Mammary epithelial cell (primary cell): ENCODE measurements around the gene PPP1R15B.

Source experiments
- EZH2 ChIP-seq: IDR thresholded peaks from 2 replicates; pipeline ENCODE4 v1.6.1; 2012; ENCODE audit warnings: low read length, inconsistent platforms, borderline replicate concordance
- TF ChIP-seq, protein P1 (sequence below), 2 donors: IDR thresholded peaks in 1 of 2; conservative IDR thresholded peaks in 1 of 2; 2 replicates each; pipeline ENCODE4 v1.5.1; 2011 to 2012; ENCODE audit warnings: inconsistent platforms in 2 of 2, low read length in 2 of 2, mild to moderate bottlenecking in 2 of 2, control low read depth in 1 of 2, low read depth in 1 of 2; ENCODE audit not compliant: insufficient read depth in 1 of 2; ENCODE audit errors: extremely low read depth in 1 of 2

GRCh38 chr1:204366759-204367158 is 44.9 kb downstream of the PPP1R15B start:
- TF ChIP-seq, protein P1, sequence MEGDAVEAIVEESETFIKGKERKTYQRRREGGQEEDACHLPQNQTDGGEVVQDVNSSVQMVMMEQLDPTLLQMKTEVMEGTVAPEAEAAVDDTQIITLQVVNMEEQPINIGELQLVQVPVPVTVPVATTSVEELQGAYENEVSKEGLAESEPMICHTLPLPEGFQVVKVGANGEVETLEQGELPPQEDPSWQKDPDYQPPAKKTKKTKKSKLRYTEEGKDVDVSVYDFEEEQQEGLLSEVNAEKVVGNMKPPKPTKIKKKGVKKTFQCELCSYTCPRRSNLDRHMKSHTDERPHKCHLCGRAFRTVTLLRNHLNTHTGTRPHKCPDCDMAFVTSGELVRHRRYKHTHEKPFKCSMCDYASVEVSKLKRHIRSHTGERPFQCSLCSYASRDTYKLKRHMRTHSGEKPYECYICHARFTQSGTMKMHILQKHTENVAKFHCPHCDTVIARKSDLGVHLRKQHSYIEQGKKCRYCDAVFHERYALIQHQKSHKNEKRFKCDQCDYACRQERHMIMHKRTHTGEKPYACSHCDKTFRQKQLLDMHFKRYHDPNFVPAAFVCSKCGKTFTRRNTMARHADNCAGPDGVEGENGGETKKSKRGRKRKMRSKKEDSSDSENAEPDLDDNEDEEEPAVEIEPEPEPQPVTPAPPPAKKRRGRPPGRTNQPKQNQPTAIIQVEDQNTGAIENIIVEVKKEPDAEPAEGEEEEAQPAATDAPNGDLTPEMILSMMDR (conservative IDR thresholded peaks at IDR 0.05 in 1 of 2, IDR thresholded peaks at IDR 0.05 in 1 of 2; ENCODE audit: extremely low read depth in 1 of 2, insufficient read depth in 1 of 2, low read depth in 1 of 2, low read length in 2 of 2): peak; percentile 51 to 64
- no peak for TF ChIP-seq EZH2
